SU-DHL-6 (cell line): Measurements from ENCODE around the gene LEF1.

Experiments used
- EZH2phosphoT487 ChIP-seq: fragments of 200-600 bp; sonication (generic), shearing (Covaris generic); conservative IDR thresholded peaks from 2 replicates; pipeline ENCODE4 v1.6.1; 2018; ENCODE audit warnings: mild to moderate bottlenecking, antibody characterized with exemption, low read length, moderate library complexity, mixed read lengths
- TF ChIP-seq, protein P1 (sequence below): fragments of 200-600 bp; sonication (generic); IDR thresholded peaks from one replicate; pipeline ENCODE4 v1.5.1; 2017; ENCODE audit warnings: antibody characterized with exemption, mild to moderate bottlenecking, low read length, moderate library complexity; ENCODE audit not compliant: insufficient read depth, poor library complexity, severe bottlenecking

- TF ChIP-seq, protein P1, sequence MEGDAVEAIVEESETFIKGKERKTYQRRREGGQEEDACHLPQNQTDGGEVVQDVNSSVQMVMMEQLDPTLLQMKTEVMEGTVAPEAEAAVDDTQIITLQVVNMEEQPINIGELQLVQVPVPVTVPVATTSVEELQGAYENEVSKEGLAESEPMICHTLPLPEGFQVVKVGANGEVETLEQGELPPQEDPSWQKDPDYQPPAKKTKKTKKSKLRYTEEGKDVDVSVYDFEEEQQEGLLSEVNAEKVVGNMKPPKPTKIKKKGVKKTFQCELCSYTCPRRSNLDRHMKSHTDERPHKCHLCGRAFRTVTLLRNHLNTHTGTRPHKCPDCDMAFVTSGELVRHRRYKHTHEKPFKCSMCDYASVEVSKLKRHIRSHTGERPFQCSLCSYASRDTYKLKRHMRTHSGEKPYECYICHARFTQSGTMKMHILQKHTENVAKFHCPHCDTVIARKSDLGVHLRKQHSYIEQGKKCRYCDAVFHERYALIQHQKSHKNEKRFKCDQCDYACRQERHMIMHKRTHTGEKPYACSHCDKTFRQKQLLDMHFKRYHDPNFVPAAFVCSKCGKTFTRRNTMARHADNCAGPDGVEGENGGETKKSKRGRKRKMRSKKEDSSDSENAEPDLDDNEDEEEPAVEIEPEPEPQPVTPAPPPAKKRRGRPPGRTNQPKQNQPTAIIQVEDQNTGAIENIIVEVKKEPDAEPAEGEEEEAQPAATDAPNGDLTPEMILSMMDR, result no peak
- no peak for TF ChIP-seq EZH2phosphoT487
These were observed 125.2 kb downstream of the LEF1 start for GRCh38 chr4:108043526-108043925.
